DMS79 treated with DMSO at 0.1 percent for 48 hours (cell line): Measurements from ENCODE around the gene PDE4C.

Experiments used
- DNase-seq: peaks from one replicate; lab custom pipeline; 2025; lab: John Stamatoyannopoulos, UW

Gene PDE4C

DNA sequence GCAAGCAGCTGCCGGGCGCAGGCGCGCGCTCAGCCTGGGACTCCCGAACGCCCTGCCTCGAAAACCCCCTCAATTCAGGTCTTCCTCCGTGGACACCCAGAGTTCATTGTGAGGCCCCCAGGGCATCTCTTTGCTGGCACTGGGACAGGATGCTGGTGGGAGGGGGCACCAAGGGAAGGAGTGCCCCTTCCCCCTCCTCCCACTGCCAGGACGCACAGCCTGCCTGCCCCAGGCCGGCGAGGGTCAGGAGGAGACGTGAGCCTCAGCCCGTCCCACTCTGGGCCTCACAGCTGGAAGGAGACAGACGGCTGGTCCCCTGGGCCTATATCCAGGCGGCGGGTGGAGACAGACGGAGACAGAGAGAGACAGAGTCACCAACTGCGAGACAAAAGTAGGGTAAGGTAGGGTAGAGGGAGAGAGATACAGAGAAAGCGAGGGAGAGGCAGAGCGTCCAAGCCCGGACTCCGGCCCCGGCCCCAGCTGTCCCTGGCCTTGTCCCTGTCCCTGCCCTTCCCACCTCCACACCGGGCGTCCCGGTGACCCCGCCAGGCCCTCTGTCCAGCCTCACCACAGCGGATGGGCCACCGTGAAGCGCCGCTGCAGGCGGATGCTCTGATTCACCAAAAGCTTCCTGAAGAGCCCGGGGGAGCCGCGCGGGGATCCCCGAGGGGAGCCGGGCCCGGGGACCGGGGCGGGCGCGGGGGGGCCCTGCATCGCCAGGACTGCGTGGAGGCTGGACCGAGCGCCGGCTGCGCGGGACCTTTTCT, at the start of gene PDE4C:
Gene PDE4C (minus strand): TSS at position 737 of the 767 bp plus-strand sequence. CDS start 23 bp downstream, at position 714.
- no peak for DNase-seq

DNA sequence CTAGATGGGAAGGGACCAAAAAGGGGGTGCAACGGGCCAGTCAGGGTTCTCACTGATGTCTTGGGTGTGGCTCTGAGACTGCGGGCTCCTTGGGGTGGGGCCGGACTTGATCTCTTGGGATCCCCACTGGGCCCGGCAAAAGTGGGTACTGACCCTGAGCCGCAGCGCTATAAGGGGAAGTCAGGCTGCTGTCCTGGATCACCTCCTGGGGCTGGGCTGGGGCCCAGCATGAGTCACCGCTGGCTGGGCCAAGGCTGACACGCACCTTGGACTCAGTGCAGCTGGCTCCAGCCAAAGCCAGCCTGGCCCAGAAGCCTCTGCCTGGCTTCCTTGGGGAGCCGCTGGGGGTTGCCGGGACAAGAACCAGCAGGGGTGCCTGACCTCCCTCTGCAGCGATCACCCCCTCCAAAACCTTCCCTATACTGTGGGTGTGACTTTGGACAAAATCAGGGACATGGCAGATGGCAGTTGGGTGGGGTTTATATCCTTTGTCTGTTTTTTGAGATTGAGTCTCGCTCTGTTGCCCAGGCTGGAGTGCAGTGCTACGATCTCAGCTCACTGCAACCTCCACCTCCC, 48.6 kb upstream of the PDE4C start:
- DNase-seq = no peak

DNA sequence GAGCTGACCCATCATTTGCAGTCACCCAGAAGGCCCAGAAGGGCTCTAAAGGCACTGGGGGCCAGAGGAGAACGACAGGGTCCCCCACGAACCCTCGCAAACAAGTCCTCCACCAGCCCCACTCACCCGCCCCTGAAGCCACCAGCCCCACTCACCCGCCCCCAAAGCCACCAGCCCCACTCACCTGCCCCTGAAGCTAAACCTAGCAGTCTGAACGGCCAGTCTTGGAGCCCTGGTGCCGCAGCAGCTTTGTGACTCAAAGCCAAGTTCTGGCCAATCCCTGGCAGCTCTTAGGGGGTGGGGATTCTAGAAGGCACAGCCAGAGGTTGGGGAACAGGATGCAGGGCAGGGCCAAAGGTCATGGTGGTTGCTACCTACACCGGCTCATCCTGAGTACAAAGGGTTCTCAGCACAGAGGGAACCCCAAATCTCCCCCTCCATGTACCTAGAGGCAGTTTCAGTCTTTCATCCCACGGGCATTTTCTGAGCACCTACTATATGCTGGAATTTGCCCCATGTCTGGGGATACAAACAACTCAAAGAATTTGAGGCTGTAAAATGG, 48.1 kb upstream of the PDE4C start, which contains the start of gene IQCN:
Gene IQCN (minus strand): TSS at position 234 of the 562 bp plus-strand sequence. CDS start 4,974 bp downstream, outside the sequence.
- DNase-seq = no peak

- DNase-seq = no peak
Observed at GRCh38 chr19:18273561-18274218, 47.5 kb upstream of the PDE4C start.

GRCh38 chr19:18271433-18271841, 45.2 kb upstream of the PDE4C start:
- DNase-seq = no peak

DNA sequence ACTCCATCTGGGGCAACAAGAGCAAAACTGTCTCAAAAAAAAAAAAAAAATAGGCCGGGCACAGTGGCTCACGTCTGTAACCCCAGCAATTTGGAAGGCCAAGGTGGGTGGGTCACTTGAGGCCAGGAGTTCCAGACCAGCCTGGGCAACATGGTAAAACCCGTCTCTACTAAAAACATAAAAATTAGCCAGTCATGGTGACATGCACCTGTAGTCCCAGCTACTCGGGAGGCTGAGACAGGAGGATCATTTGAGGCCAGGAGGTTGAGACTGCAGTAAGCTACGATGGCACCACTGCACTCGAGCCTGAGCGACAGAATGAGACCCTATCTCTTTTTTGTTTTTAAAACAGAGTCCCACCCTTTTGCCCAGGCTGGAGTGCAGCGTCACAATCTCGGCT, 44.1 kb upstream of the PDE4C start:
- no peak for DNase-seq

GRCh38 chr19:18269070-18269723, 43.0 kb upstream of the PDE4C start:
- DNase-seq = no peak

DNA sequence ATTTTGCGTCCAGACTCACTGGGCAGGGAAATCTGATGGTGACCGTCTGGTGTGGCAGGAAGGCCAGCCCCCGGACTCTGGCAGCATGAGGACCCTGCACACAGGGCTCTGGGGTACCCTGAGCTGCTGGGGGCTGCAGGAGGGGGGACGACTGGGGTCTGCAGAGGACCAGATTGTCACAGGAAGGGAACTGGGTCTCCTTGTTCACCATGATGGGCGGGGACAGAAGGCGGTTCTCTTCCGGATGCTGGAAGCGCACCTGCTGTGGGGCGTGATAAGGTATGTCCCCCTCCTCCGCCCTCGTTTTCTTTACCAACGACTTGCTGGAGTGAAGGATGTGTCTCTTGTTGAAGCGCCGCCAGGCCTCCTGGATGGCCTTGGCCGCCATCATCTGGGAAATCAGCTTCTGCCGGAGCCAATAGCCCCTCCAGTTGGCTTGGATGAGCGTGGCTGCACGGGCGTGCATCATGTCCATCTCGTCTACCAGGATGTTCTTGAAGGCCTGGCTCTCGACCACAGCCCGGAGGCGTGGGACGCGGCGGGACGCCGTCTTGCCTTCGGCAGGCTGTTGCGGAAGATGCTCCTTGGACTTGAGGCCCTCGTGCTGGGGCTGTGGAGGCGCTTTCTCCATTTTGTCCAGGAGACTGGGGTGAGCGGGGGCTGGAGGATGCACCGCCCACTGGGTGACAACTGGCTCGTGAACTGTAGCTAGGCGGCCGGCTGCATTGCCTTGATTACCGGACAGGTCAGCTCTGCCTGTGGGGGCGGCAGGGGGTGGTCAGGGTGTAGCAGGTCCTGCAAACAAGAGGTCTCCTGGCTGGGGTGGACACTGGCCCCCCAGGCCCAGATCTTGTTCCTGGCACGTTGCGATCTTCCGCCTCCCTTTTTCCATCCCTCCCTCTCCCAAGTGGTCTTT, 40.8 kb upstream of the PDE4C start:
- no peak for DNase-seq

- DNase-seq = no peak
Observed at GRCh38 chr19:18265582-18265981, 39.3 kb upstream of the PDE4C start.

DNA sequence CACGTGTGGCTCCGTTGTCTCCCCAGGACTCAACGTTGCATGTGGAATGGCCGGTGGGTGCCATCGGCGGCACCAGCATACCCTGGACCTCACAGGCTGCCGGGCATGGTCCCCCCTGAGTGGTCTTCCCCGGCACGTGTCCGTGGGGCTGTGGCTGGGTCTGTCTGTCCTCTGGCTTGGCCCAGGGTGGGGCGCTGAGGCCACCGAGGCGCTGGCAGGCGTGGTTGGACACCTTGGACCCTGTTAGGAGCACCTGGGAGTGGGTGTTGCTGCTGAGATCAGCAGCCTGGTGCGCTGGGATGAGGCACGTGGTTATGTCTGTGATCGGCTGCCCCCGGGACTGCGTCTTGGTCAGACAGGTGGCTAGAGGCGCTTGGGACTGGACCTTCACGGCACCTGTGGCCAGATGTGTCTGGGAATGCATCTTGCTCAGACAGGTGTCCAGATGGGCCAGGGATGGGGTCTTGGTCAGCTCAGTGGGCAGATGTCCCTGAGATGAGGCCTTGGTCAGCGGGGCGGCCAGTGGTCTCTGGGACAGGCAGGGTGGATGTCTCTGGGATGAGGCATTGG, 38.8 kb upstream of the PDE4C start:
- no peak for DNase-seq

- DNase-seq = no peak
Observed at GRCh38 chr19:18264137-18264854, 38.1 kb upstream of the PDE4C start.

- DNase-seq = no peak
Observed at GRCh38 chr19:18263324-18264136, 37.3 kb upstream of the PDE4C start.

- no peak for DNase-seq
Observed at GRCh38 chr19:18262917-18263316, 36.7 kb upstream of the PDE4C start.

GRCh38 chr19:18262144-18262543, 35.9 kb upstream of the PDE4C start:
- no peak for DNase-seq

- no peak for DNase-seq
Observed at GRCh38 chr19:18261474-18261873, 35.2 kb upstream of the PDE4C start.

DNA sequence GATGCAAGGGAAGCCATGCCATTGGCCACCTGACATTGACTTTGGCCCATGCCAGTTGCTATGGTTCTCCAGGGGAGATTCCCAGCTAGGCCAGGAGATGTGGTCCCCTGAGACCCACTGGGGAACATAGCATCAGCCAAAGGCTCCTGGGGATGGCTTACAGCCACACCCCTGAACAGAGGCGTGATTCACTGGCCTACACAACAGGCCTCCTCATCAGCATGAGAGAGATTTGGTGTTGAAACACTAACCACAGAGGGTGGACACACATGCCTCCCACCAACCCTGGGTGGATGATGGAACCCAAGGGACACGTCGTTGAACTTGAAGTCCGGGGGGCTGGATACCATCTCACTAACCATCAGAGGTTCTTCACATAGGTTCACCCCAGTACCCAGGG, 33.7 kb upstream of the PDE4C start:
- no peak for DNase-seq

- no peak for DNase-seq
Observed at GRCh38 chr19:18257503-18258470, 31.5 kb upstream of the PDE4C start.
